Esophagus muscularis mucosa (tissue), 4 donors: Measurements from ENCODE around the gene NTS. TPM values are rescaled to one million over a fixed set of nuclear protein-coding genes. Genes with fewer than 3 reads are reported as not detected.

Experiments used
- DNase-seq: peaks from one replicate; pipeline ENCODE4 v3.0.0-alpha.2; 2017; ENCODE audit errors: extremely low spot score
- H3K27ac ChIP-seq, 4 donors: fragments of 200-600 bp; sonication (generic); replicated peaks in 1 of 4; 1 replicate in 3 of 4; 2 replicates in 1 of 4; pipeline ENCODE4 v1.5.1; 2016 to 2019; ENCODE audit warnings: mild to moderate bottlenecking in 1 of 4
- H3K27me3 ChIP-seq, 4 donors: fragments of 200-600 bp; sonication (generic); one replicate each; pipeline versions ENCODE4 v1.5.1 to v1.6.0; 2016 to 2019
- H3K36me3 ChIP-seq, 4 donors: fragments of 200-600 bp; sonication (generic); one replicate each; pipeline ENCODE4 v1.5.1; 2016 to 2019
- H3K4me1 ChIP-seq, 4 donors: fragments of 200-600 bp; sonication (generic); one replicate each; pipeline ENCODE4 v1.5.1; 2016 to 2019
- H3K4me3 ChIP-seq, 4 donors: fragments of 200-600 bp; sonication (generic); 1 replicate in 2 of 4; 2 replicates in 2 of 4; pipeline ENCODE4 v1.5.1; 2016 to 2019; ENCODE audit warnings: mild to moderate bottlenecking in 4 of 4, moderate library complexity in 1 of 4
- H3K9me3 ChIP-seq, 4 donors: fragments of 200-600 bp; sonication (generic); 1 replicate in 3 of 4; 2 replicates in 1 of 4; pipeline ENCODE4 v1.5.1; 2016 to 2019
- EP300 ChIP-seq: sonication (generic); formaldehyde crosslinking; IDR thresholded peaks from one replicate; pipeline ENCODE4 v1.6.1; 2017; ENCODE audit warnings: antibody characterized with exemption
- POLR2A ChIP-seq: fragments of 450-650 bp; IDR thresholded peaks from one replicate; pipeline ENCODE4 v1.6.1; 2017; ENCODE audit warnings: antibody characterized with exemption, moderate library complexity, mild to moderate bottlenecking, low read depth
- POLR2AphosphoS5 ChIP-seq, 2 donors: sonication (generic); formaldehyde crosslinking; IDR thresholded peaks; one replicate each; pipeline ENCODE4 v1.6.1; 2017; ENCODE audit warnings: antibody characterized with exemption in 2 of 2
- WGBS: methylation state at CpG from one replicate; pipeline ENCODE4 v1.1.5; 2018; 5-methylcytosine and 5-hydroxymethylcytosine counted together
- intact Hi-C: fragments of 100-400 bp; cut with DNase I; formaldehyde crosslinking; loops from one replicate; pipeline ENCODE4 v1.15.1; 2023
- total RNA-seq, 4 donors: library from RNA; depleted of rRNA; stranded (reverse); fragments of >200 nt; gene quantifications; one replicate each; pipeline versions ENCODE4 v1.1.0 to v1.2.1, GENCODE V29; 2016
- TF ChIP-seq, protein P1 (sequence below), 3 experiments: fragments of 200-600 bp in 2 of 3; fragments of 450-650 bp in 1 of 3; sonication (generic) in 2 of 3; IDR thresholded peaks; one replicate each; pipeline ENCODE4 v1.5.1; 2017 to 2019; ENCODE audit warnings: antibody characterized with exemption in 3 of 3, mild to moderate bottlenecking in 2 of 3, moderate library complexity in 1 of 3

The NTS gene
- total RNA-seq, 4 donors from 2014 or later: 0.33 to 0.40 TPM; not detected in 2

DNA sequence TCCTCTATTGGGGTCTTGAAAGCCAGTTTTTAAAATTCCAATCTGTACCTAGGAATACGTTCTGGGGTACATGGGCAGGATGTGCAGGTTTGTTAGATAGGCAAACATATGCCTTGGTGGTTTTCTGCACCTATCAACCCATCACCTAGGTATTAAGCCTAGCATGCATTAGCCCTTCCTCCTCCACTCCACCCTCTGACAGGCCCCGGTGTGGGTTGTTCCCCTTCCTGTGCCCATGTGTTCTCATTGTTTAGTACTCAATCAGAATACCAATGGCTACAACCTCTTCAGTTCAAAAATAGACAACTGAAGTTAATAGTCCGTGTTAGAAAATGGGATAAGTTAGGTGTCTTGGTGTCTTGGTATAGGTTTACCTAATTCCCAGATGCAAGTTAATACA is 3.4 kb downstream of the NTS start:
- no peak overlapping the region for H3K4me3 ChIP-seq
- intact Hi-C loops: no loop called here
- H3K36me3 ChIP-seq: no peaks in the 10 kb centered on the region
- H3K27me3 ChIP-seq: peaks cover 0 to 8% (median 0%) of the 10 kb centered on the region in 4 donors
- DNase-seq: no peak
- 62% methylated on average over 3 of the region's 3 CpGs for WGBS
- TF ChIP-seq POLR2A (no peak), EP300 (no peak), POLR2AphosphoS5 (IDR thresholded peaks at IDR 0.05) (no peak)
- TF ChIP-seq, protein P1, sequence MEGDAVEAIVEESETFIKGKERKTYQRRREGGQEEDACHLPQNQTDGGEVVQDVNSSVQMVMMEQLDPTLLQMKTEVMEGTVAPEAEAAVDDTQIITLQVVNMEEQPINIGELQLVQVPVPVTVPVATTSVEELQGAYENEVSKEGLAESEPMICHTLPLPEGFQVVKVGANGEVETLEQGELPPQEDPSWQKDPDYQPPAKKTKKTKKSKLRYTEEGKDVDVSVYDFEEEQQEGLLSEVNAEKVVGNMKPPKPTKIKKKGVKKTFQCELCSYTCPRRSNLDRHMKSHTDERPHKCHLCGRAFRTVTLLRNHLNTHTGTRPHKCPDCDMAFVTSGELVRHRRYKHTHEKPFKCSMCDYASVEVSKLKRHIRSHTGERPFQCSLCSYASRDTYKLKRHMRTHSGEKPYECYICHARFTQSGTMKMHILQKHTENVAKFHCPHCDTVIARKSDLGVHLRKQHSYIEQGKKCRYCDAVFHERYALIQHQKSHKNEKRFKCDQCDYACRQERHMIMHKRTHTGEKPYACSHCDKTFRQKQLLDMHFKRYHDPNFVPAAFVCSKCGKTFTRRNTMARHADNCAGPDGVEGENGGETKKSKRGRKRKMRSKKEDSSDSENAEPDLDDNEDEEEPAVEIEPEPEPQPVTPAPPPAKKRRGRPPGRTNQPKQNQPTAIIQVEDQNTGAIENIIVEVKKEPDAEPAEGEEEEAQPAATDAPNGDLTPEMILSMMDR (IDR thresholded peaks at IDR 0.05): no peak
- H3K27ac ChIP-seq: no peak overlapping the region
- H3K4me1 ChIP-seq: no peaks in the 10 kb centered on the region
- no peaks in the 10 kb centered on the region for H3K9me3 ChIP-seq

DNA sequence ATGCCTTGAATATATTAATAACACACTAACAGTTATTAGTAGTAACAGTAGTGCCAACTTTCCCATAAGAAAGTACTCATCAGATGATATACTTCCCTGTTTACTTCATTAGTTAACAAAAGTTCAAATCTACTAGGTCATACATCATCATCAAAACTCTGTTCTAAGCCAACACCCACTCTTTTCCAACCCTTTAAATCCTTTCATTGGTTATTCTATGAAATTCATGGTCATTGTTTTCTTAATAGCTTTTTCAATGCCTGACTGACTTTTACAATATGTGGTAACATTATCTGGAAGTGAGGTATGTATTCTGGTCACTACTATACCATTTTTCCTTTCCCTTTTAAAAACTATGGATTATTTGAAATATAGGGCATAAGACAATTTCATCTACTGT is 9.7 kb downstream of the NTS start:
- no peak for DNase-seq
- intact Hi-C loops: no loop called here
- Histone ChIP-seq H3K27ac (no peak overlapping the region), H3K4me3 (no peak overlapping the region), H3K27me3 (peaks cover 0 to 8% (median 0%) of the 10 kb centered on the region in 4 donors), H3K4me1 (no peaks in the 10 kb centered on the region), H3K9me3 (no peaks in the 10 kb centered on the region), H3K36me3 (no peaks in the 10 kb centered on the region)
- TF ChIP-seq POLR2AphosphoS5 (IDR thresholded peaks at IDR 0.05) (no peak), EP300 (no peak), POLR2A (no peak)

DNA sequence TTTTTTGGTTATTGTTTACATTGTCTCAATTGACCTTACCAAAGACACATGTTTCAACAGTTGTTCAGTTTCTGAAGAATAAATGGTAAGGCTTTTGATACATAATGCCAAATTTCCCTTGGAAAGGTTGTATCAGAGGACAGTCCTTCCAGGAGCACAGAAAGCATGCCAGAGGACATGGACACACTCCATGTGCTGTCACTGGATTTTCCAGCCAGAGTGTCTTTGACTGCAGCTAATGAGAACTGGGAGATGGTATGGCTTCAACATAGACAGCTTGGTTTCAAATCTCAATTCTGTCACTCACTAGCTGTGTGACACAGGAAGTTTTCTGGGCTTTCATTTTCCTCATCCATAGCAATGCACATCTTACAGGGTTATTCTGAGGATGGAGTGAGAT is 20.6 kb downstream of the NTS start:
- DNase-seq: no peak
- no peaks in the 10 kb centered on the region for H3K9me3 ChIP-seq
- no peak for TF ChIP-seq POLR2AphosphoS5 (IDR thresholded peaks at IDR 0.05)
- H3K27me3 ChIP-seq: no peaks in the 10 kb centered on the region
- intact Hi-C loops: no loop called here
- H3K27ac ChIP-seq: no peak overlapping the region
- H3K4me3 ChIP-seq: no peak overlapping the region
- H3K4me1 ChIP-seq: no peaks in the 10 kb centered on the region
- H3K36me3 ChIP-seq: no peaks in the 10 kb centered on the region

DNA sequence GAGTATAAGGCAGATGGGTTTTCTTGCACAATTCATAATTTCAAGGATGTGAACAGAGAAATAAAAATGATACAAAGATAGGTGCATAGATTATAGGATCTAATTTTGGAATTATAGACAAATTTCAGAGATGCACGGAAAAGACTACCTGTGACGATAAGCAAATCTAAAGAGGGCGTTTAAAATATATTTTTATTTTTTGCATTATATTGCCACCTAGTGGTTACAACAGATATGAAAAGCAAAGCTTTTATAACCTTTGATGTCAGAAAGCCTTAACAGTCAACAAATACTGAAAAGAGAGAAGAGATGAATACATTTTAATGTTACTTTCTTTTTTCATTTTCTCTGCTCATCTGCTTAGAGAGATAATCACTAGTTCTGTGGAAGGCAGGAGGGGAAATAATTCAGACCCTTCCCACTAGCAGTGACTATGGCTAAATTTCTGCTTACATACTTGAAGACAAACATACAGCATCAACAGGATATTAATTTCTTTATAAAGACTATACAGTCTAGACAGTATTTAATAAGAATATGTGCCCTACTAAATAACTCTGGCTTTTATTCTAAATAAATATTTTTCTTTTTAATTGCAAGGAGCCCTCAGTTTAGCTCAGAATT is 46.3 kb downstream of the NTS start:
- intact Hi-C loops: loop anchor here (5.0 kb wide), 1 partner anchor 453 kb away; no protein-coding TSS in a partner anchor
- under 1% methylated on average over 3 of the region's 3 CpGs for WGBS
- TF ChIP-seq POLR2A: no peak
- TF ChIP-seq EP300: no peak
- TF ChIP-seq, protein P1 (IDR thresholded peaks at IDR 0.05): peak; percentile 49 to 70 (median 56)

DNA sequence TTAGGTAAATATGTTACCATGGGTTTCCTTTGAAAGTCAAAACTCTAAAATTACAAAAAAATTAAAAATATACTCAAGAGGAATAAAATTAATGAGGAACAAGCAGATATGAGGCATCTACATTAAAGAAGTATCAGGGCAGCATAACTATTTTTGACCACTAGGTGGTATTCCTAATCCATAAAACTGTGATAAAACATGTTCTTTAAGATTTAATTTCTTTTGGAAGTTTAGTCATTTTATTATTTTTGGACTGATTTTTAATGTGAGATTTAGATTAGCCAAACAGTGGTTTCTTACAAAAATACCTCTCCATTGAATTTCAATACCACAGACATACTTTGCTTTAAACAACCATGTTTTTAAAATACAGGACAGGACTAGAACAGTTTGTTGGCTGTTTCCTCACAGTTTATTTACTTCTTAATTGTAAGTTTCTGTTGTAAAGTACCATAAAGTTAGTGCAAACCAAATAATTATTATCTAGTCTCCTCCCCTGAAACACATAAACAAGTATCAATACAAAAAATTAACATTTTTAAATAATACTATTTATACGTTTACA is 49.8 kb downstream of the NTS start:
- TF ChIP-seq POLR2AphosphoS5 (IDR thresholded peaks at IDR 0.05): no peak
- TF ChIP-seq, protein P1 (IDR thresholded peaks at IDR 0.05): peak; percentile 11 to 55 (median 46)
- no peaks in the 10 kb centered on the region for H3K9me3 ChIP-seq
- no peaks in the 10 kb centered on the region for H3K27me3 ChIP-seq
- no peak overlapping the region for H3K27ac ChIP-seq
- DNase-seq: no peak
- H3K4me1 ChIP-seq: no peaks in the 10 kb centered on the region
- intact Hi-C loops: loop anchor here (5.0 kb wide), 1 partner anchor 457 kb away; no protein-coding TSS in a partner anchor
- 88% methylated on average over 1 of the region's 1 CpG for WGBS
- H3K36me3 ChIP-seq: no peaks in the 10 kb centered on the region
- no peak overlapping the region for H3K4me3 ChIP-seq

More for the DNA sequence above, 46.3 kb downstream of the NTS start:
- H3K9me3 ChIP-seq: no peaks in the 10 kb centered on the region
- H3K36me3 ChIP-seq: no peaks in the 10 kb centered on the region
- H3K4me1 ChIP-seq: no peaks in the 10 kb centered on the region
- no peak overlapping the region for H3K4me3 ChIP-seq
- no peak overlapping the region for H3K27ac ChIP-seq
- no peaks in the 10 kb centered on the region for H3K27me3 ChIP-seq
- DNase-seq: no peak

DNA sequence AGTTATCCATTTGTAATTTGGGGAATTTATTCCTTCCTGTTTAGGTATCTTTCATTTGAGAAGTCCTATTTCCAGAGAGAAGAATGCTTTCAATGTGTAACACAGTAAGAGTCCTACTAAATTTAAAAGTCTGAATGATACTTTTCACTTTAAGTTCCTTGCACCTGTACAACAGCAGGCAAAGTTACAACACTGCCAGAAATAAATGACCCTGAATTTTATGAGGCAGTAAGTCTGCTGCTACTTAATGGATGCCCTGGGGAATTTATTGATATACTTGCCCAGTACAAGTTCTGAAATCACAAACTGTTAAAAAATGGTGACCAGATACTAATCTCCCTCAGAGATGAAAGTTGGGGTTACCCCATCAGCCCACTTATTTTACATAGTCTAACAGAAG is 53.1 kb downstream of the NTS start:
- Histone ChIP-seq H3K27me3 (no peaks in the 10 kb centered on the region), H3K9me3 (no peaks in the 10 kb centered on the region), H3K27ac (no peak overlapping the region), H3K36me3 (no peaks in the 10 kb centered on the region), H3K4me1 (no peaks in the 10 kb centered on the region), H3K4me3 (no peak overlapping the region)
- no peak for DNase-seq
- intact Hi-C loops: no loop called here
- TF ChIP-seq, protein P1 (IDR thresholded peaks at IDR 0.05): no peak
